T-helper 2 cell treated with Interferon-gamma antibody and Interleukin-4, amounts not matched to agents 100 ng/mL and 5 ng/mL, for 36 hours (primary cell): ENCODE results near the gene VWC2. TPM values are rescaled to one million over a fixed set of nuclear protein-coding genes. Genes with fewer than 3 reads are reported as not detected.

ENCODE experiments used
- intact Hi-C: fragments of 100-400 bp; cut with micrococcal nuclease; formaldehyde crosslinking; loops from one replicate; pipeline ENCODE4 v1.15.1; 2023
- total RNA-seq: library from RNA; stranded (reverse); gene quantifications from 2 replicates; pipeline ENCODE4 v1.2.3, GENCODE V29; 2022

The VWC2 gene
- total RNA-seq, 1 donor from 2014 or later = not detected

- intact Hi-C loops = no loop called here
Measured at GRCh38 chr7:49783446-49783845, 10.0 kb downstream of the VWC2 start.

DNA sequence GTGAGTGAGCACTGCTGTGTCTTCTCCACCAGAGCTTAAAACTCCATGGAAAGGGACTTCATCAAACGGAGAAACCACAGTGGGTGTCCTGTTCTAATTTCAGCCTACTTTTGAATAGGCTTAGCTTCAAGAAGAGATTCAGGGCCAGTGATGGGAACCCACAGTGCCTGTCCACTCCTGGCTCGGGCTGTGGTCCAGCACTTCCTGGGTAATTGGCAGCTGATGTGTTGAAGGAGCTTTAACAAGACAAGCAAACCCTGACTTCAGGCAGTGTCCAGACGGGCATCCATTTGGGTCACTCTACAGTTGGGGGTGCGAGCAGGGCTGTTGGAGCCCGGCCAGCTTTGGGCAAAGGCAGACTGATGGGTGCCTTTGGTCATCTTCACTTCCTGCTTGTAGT, 14.5 kb downstream of the VWC2 start:
- intact Hi-C loops = no loop called here

DNA sequence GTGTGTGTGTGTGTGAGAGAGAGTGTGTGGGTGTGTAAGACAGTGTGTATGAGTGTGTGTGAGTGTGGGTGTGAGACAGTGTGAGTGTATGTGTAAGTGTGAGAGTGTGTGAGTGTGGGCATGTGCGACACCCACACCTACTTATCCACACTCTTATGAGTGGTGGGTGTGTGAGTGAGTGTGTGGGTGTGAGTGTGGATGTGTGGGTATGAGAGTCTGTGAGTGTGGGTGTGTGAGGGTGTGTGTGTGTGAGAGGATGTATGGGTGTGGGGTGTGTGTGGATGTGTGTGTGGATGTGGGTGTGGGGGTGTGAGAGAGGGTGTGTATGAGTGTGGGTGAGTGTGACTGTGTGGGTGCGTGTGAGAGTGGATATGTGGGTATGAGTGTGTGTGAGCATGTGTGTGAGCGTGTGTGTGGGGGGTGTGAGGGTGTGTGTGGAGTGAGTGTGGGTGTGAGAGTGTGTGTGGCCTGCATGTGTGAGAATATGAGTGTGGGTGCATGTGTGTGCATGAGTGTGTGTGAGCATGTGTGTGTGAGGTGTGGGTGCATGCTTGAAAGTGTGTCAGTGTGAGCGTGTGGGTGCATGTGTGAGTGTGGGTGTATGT, 15.1 kb downstream of the VWC2 start:
- intact Hi-C loops = no loop called here

DNA sequence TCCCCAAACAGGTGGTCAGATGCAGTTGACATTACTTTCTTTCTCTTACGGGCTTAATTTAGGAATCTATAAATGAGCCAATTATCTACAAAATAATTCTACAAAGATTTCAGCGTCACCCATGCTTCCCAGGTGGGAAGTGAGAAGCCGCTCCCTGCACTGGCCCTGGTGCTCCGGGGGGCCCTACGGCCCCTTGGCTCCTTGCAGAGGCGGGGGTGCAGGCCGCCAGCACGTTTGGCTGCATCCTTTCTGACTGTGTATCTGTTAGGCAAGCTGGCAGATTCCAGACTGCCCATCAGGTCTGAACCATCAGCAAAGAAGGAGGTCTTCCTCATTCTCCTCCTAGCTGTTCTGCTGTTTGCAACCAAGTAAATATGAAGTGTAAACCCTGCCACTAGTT, 16.3 kb downstream of the VWC2 start:
- intact Hi-C loops = no loop called here

GRCh38 chr7:49790209-49790608, 16.8 kb downstream of the VWC2 start:
- intact Hi-C loops = no loop called here

DNA sequence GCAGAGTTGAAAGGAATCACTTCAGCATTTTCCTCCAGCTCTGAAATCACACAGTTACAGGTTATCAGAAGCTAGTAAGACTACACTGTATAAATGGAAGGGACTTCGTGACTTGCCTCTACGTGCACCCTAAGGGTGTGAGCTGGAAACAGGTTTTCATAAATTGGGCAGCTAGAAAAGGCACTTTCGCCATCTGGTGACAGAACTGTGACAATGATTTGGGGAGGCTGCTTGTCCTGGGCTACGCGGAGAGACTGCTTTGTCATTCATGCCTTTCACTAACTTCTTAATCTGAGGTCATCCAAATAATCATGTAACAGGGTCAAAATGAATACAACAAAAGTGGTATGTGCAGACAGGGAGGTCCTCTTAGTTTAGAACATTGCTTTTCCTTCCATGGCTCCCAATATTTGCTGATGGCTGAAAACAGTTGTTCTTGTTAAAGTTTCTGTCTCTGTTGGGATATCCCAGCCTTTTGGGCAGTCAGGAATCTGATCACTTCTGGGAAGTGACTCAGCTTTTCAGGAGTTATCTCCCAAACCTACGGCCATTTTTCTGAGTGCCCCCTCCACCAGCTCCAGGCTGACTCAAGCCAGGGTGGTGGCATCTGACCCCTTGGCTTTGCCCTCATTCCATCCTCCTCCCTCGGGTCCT, 17.8 kb downstream of the VWC2 start:
- intact Hi-C loops = no loop called here

- intact Hi-C loops = no loop called here
Measured at GRCh38 chr7:49797987-49798660, 24.7 kb downstream of the VWC2 start.

DNA sequence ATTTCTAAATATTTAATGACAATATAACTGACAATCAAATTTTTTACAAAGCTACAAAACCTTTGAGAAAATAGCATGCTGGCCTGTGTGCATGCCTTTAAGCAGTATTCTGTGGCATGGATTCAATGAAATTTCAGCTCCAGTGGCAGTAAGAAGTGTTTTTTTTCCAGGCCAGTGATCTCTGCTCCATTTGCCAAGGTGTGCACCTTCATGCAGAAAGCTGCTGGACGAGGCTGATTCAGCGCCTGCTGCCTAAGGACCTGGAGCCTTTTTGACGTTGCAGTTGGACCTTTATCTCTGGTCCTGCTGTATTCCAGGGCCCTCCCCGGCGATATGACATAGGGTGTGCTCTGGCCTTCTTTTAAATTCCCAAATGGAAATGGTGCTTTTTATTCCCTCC, 26.6 kb downstream of the VWC2 start:
- intact Hi-C loops = no loop called here

DNA sequence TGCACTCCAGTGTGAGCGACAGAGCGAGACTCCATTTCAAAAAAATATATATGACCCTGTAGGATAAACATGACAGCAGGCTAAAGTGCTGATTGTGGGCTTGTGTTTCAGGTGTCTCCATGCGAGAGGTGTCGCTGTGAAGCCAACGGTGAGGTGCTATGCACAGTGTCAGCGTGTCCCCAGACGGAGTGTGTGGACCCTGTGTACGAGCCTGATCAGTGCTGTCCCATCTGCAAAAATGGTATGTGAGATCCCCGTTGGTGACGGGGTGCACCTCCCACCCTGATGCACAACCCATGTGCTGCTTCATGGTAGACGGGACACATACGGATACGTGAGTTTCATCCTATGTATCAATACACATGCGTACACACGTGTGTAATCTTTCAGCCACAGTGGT, 29.2 kb downstream of the VWC2 start:
- intact Hi-C loops = no loop called here

DNA sequence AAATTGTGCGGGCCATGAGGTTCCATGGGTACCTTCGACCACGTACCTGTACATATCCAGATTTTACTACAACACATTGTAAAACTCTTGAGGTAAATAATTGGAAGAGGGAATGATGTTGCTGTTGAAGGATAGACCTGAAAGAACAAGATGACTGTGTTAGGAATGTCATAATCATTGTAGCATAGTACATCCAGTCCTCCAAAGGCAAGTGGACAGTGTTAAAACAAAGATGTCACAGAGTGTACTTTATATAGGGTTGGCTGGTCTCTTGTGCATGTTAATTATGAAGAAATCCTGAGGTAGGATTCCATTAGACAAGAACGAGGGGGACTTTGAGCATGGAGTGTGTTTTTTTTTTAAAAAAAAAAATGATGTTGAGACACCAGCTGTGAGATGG, 30.4 kb downstream of the VWC2 start:
- intact Hi-C loops = no loop called here

DNA sequence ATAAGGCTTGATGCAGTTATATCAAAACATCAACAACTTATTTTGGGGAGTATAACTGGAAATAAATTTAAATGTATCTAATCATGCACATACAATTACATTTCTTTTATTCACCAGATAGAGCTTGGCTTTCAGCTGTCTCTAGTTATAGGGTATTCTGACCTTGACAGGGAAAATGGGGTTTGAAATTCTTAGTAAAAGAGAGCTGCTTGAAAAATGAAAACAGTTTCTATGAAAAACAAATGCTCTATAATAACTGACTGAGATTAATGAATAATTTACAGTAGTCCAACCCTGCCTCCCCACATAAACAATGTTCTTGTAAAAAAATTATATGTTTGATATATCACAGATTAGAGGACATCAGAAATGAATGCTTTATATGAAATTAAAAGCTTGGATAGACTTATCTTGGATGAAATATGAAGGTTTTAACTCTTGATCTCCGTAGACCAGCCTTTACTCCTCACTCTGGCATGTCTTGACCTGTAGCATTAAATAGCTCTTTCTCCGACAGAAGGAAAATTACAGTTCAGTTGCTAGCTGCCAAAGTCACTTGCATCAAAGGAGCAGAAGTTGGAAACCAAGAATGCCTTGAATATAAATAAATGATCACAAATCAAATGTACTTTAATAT, 32.1 kb downstream of the VWC2 start:
- intact Hi-C loops = no loop called here

- intact Hi-C loops = no loop called here
Measured at GRCh38 chr7:49812534-49812933, 39.1 kb downstream of the VWC2 start.

GRCh38 chr7:49817279-49817678, 43.8 kb downstream of the VWC2 start:
- intact Hi-C loops = no loop called here

- intact Hi-C loops = no loop called here
Measured at GRCh38 chr7:49821181-49821580, 47.7 kb downstream of the VWC2 start.

- intact Hi-C loops = no loop called here
Measured at GRCh38 chr7:49822856-49823255, 49.4 kb downstream of the VWC2 start.

DNA sequence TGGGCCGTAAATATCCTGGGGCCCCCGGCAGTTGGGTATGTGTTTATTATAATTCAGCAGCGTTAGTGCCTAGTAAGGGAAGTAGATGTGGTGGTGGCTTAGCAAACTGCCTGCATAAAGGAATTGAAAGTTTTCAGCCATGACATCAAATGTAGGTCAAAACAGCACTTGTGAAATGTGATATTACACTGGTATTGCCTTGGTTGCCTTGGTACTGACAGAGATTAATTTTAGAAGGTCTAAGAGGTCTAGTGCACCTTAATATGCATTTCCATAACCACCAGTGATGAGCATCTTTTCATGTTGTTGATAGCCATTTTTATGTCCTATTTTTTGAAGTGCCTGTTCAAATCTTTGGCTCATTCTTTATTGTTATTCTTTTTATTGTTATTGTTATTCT, 50.1 kb downstream of the VWC2 start:
- intact Hi-C loops = no loop called here

DNA sequence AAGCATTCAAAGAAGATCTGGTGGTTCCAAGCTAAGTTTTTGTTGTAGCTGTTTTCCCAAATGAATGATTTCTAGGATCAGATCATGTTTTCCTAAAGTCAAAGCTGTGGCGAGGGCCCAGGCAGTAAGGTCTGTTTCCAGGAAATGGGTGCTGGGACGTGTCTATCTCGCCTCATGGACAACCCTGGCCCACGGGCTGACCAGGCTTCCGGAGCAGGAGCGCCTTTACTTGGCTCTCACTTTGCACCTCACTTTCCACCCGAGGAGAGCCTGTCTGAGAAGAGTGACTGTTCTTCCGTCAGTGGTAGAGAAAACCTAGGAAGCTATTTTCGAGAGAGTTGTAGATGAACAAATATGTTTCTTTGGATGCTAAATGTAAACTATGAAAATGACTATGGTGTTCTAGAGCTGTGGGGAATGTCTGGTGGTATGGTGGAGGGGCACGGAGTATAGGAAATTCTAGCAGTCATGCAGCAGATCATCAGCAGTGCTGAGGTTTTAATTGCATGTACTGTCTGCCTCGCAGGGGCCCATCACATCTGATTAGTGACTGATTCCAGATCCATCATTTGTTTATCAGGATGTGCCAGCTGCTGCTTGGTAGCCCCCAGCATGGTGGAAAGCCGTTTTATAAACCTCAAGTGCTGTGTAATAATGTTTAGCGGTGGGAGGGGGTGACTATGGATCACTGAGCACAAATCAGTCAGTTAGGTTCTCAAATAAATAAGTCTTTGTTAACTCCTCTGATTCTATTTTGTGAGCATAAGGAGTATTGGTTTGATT, 66.6 kb downstream of the VWC2 start:
- intact Hi-C loops = no loop called here

DNA sequence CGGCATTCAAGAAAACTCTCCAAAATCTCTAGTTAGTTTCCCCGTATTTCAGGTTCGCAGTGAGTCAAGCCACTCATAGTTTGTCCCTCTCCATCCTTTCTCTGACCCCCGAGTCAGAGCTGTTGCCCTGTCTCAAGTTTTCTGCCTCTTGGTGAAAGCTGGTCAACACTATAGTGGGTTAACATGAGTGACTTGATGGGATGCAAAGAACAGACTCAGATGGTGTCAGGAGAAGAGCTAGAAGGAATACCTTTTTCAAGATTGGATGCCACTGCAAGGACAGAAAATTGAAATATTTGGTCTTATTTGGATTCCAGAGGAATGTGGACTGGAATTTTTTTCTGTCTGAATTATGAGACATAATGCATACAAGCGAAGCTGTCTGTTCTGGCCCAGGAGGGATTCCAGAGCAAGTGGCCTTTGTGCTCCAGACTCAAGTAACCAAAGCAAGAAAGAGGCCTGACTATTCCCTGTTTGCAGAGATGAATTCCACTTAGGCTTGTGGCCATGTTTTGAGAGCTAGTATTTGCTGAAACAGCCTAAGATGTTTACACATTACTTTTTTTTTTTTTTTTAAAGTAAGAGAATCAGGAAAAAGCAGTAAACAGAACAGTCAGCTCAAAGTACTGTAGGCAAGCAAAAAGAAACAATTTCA, 67.4 kb downstream of the VWC2 start:
- intact Hi-C loops = no loop called here

GRCh38 chr7:49845626-49846025, 72.2 kb downstream of the VWC2 start:
- intact Hi-C loops = no loop called here

GRCh38 chr7:49848211-49848841, 74.9 kb downstream of the VWC2 start:
- intact Hi-C loops = no loop called here
